GM21367 (cell line): ENCODE measurements around the gene OXCT2.
"Not testable (repeated sequence)": the region's sequence is repeated elsewhere in the genome, so short reads cannot be mapped to it uniquely, and the experiment has no call there.

Experiments
- ATAC-seq: cut with Tn5 transposase; IDR thresholded peaks from one replicate; pipeline ENCODE4 v1.9.1; 2021; ENCODE audit not compliant: unreplicated experiment

OXCT2 gene

GRCh38 chr1:39763619-39764374, 7.4 kb downstream of the OXCT2 start:
- not testable (repeated sequence) for ATAC-seq

DNA sequence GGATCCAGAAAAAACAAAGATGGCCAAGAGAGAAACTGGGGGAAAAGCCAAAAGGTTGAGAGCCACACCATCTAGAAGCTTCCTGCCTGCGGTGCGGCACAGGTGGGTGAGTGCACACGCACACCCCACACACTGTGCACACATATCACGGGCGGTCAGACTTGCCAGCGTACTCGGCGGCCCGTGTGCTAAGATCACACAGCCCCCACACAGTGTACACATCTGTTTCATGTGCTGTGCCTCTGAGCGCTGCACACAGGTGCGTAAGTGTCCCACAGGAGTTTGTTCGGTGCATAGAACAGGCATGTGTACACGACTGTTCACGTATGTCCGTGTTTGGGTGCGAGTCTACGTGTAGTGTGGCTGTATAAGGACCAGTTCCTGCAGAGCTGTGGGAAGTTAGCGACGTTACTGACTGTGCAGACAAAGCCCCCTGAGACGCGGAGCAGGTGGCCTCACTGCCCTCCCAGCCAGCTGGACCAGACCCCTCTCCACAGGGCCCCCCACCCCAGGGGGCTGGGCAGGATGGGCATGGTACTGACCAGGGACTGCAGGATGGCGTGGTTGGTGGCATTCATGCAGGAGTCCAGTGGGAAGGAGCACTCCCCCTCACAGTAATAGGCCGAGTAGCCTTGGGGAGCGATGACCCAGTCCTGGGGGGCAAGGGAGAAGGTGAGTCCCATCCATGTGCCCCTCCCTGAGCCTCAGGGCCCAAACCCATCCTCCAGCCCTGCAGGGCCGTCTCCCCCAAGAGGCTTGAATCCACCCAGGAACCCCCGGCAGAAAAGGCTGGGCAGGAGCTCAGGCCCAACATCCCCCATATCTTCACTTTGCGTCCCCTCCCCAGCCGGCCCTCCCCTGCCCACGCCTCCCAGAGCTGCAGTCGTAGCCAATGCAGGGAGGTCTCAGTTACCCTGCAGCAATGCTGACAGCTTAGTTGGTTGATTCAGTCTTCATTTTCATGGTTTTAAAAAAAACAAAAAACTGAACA, 8.3 kb downstream of the OXCT2 start:
- ATAC-seq, result no peak

DNA sequence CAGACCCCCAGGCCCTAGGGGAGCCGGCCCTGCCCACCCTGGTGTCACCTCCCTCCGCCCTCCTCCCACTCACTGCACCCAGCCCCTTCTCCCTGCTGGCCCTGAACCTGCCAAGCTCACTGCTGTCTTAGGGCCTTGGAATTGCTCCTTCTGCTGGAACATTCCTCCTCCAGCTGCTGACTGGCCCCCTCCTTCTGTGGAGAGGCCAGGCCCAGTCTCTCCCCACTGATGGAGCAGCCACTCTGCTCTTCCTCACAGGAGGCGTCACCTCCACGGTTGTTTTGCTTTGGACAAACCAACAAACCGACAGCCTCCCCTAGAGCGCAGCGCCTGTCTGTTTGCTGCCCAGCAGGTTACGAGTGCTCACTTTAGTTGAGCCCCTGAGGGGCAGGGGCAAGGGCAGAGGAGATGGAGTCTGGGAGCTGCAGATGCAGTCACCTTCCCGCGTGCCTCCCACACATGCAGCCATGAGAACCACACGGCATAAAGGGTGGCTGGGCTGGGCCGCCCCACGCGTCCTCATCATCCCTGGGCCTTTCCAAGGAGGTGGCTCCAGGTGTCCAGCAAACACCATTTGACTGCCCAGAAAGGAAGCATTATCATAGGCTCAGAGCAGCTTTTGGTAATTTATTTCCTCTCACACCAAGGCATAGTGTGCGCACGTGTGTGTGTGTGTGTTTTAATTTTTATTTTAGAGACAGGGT, 9.4 kb downstream of the OXCT2 start:
- ATAC-seq, result no peak

DNA sequence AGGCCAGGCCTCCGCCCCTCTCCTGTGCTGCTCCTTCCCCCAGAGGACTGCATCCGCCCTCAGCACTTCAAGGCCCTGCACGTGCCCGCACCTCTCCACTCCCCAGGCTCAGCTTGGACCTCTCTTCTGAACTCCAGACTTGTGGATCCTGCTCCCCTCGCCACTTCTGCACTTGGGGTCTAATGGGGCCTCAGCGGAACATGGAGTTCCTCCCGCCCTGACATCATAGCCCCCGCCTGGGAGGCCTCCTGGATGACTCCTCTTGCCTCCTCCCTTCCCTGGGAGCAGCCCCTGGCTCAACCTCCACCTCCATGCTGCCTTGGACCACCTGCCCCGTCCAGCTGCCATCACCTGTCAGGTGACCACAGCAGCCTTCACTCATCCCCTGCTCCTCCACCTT, 10.1 kb downstream of the OXCT2 start:
- no peak for ATAC-seq

DNA sequence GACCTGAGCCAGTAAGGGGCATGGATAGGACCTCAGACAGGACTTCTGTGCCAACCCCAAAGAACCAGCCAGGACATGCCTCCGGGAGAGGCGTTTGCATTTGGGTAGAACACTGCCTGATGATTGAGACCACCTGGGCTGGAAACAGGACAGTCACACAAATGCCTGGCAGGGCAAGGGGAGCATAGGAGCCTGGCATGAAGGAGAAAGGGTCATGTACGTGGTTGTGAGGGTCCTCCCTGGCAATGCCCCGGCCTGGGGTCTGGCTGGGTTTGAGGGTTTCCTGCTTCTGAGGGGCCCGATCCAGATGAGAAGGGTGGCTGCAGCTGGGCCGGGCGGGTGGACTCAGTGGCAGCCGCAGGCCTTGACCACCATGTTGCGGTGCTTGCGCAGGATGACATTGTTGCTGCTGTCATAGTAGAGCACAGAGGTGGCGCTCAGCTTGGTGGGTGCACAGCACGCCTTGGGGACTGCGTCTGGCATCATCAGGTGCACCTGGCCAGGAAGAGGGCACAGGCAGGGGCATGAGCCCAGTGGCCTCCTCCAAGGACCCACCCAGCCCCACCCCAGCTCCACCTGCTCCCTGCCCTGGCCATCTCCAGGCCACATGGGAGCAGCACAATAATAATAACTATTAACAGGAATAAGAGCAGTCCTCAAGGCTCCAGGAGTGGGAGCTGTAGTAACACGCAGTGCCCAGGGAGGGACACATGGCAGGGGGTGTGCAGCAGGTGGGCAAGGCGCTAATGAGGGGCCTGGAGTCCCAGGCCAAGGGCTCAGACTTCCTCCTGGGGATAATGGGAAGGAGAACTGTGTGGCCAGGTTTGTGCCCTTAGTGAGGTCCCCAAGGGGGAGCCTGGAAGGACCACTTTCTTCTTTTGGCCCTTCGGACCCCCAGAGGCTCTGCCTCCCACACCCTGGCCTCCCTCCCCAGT, 10.8 kb downstream of the OXCT2 start:
- no peak for ATAC-seq

- ATAC-seq, result no peak
These were observed 11.8 kb downstream of the OXCT2 start for GRCh38 chr1:39759436-39759726.

- ATAC-seq, result no peak
These were observed 12.4 kb downstream of the OXCT2 start for GRCh38 chr1:39758556-39759435.

DNA sequence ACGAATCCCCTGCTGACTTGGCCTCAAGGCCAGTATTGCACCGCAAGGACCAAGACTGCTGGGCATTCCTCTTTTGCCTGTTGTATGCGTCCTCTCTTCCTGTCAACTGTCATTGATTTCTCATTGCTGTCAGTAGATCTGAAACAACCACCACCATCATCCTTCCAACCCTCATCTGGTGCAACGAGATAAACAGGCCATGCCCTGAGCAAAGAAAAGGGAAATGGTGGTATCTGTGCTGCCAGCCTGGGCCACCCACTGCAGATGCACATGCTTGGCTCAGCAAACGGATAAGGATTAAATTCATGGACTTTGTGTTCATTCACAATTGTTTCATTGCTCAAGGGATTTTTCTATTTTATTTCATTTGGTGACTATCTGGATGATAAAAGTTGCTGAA, 13.6 kb downstream of the OXCT2 start:
- no peak for ATAC-seq

- no peak for ATAC-seq
These were observed 15.0 kb downstream of the OXCT2 start for GRCh38 chr1:39755965-39756659.

DNA sequence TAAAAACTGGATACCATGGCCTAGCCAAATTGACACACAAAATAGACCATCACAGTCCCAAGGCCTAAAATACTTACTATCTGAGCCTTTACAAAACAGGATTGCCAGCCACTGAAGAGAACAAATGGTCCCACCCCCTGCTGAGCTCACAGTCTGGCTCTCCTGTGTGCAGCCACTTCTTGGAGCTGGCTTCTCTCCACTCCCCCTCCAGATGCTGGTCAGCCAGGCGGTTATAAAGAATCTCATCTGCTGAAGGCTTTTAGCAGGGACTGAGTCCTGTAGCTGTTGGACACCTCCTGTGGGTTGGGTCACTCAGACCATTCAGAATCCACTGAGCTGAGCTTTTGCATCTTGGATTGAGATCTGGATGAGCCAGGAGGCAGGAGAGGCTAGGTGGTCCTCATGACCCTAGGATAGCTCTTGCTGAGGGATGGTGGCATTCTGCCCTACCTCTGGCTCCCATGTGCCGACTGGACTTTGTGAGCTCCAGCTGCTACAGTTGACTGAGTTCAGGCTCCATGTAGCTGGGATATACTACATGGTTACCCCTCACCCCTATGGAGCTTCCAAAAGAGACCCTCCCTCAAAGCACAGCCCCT, 16.1 kb downstream of the OXCT2 start:
- no peak for ATAC-seq

DNA sequence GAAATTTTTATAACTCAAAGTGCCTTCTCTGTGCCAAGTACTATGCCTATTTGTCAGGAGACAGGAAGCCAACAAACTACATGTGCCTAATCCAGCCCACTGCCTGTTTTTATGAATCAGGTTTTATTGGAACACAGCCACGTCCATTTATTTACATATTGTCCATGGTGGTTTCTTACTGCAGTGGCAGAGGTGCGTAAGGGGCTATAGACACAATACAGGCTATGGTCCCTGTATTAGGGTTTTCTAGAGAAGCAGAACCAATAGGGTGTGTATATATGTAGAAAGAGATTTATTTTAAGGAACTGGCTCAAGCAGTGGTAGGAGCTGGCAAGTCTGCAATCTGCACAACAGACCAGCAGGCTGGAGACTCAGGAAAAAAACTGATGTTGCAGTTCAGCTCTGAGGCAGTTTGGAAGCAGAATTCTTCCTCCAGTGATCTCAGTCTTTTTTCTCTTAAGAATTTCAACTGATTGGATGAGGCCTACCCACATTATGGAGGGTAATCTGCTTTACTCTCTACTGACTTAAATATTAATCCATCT, 17.1 kb downstream of the OXCT2 start:
- no peak for ATAC-seq

GRCh38 chr1:39753132-39754025, 17.8 kb downstream of the OXCT2 start:
- no peak for ATAC-seq

DNA sequence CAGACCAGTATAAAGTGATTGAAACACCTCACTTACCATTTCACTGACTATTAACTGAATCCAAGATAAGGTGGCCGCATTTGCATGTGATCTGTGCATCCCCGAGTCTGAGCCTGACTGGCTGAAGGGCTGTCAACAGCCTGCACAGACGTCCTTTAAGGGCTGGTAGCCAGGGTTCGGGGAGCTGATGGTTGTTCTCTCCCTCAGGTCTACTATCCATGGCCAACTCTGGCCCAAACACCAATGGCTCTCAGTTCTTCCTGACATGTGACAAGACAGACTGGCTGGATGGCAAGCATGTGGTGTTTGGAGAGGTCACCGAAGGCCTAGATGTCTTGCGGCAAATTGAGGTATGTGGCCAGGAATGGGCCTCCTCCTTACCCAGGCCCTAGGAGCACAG, 18.4 kb downstream of the OXCT2 start:
- ATAC-seq, result no peak

GRCh38 chr1:39751595-39751994, 19.6 kb downstream of the OXCT2 start:
- ATAC-seq, result no peak

DNA sequence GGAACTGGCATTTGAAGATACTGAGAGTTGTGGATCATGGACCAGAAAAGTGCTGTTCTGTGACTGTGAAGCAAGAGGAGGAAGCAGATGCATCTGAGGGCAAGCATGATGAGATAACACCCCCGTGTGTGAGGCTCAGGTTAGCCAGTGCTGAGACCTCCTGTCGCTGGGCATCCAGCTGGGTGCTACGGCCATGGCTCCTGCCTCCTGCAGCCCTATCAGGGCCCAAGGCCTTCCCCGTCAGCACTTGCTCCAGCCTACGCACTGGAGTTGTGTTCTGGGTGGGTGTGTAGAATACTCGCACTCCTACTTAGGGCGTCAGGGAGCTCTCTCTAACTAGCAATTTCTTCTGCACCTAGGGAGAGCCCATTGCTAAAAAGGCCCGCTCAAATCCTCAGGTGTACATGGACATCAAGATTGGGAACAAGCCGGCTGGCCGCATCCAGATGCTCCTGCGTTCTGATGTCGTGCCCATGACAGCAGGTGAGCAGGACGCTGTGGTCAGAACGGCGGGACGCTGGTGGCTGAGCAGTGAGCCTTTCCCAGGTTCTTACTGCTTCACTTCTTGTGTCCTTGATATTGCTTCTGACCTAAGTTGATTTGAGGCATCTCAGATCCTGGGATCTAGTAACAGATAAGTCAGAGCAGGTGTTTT, 26.0 kb downstream of the OXCT2 start:
- no peak for ATAC-seq

GRCh38 chr1:39738622-39739366, 32.4 kb downstream of the OXCT2 start, which contains the start of gene PPIE:
Gene PPIE, plus strand, starts transcription at chr1:39738882. Its CDS starts 19 bp downstream, at chr1:39738901.
- ATAC-seq, result no peak
